ENCODE measurements around the gene SNX14.

DNA sequence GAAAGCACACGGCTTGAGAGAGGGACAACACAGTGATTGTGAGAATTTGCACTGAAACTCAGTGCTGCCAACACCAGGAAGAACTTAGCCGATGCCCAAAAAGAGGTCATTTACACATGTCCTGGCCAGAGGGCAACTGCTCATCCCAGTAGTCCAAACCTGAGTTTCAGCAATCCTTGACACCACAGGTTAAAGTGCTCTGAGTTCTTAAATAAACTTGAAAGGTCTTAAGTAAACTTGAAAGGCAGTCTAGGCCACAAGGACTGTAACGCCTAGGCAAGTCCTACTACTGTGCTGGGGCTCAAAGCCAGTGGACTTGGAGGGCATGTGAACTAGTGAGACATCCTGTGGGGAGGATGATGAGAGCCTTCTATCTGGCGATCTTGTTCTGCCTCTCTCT, 14.1 kb downstream of the SNX14 start:
- TF ChIP-seq, protein P1, sequence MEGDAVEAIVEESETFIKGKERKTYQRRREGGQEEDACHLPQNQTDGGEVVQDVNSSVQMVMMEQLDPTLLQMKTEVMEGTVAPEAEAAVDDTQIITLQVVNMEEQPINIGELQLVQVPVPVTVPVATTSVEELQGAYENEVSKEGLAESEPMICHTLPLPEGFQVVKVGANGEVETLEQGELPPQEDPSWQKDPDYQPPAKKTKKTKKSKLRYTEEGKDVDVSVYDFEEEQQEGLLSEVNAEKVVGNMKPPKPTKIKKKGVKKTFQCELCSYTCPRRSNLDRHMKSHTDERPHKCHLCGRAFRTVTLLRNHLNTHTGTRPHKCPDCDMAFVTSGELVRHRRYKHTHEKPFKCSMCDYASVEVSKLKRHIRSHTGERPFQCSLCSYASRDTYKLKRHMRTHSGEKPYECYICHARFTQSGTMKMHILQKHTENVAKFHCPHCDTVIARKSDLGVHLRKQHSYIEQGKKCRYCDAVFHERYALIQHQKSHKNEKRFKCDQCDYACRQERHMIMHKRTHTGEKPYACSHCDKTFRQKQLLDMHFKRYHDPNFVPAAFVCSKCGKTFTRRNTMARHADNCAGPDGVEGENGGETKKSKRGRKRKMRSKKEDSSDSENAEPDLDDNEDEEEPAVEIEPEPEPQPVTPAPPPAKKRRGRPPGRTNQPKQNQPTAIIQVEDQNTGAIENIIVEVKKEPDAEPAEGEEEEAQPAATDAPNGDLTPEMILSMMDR (IDR thresholded peaks at IDR 0.05 in 2 of 3, conservative IDR thresholded peaks at IDR 0.05 in 1 of 3; ENCODE audit: control insufficient read depth in 2 of 3, extremely low read depth in 1 of 3, insufficient read depth in 1 of 3, low read depth in 3 of 3, low read length in 3 of 3), result no peak
- TF ChIP-seq CBX5 (IDR thresholded peaks at IDR 0.05; ENCODE audit: low read depth) (no peak), ZNF274 (IDR thresholded peaks at IDR 0.05; ENCODE audit: insufficient read depth, insufficient read length) (no peak), GABPA (IDR thresholded peaks at IDR 0.05; ENCODE audit: low read depth) (no peak), NR2C2 (IDR thresholded peaks at IDR 0.05; ENCODE audit: borderline replicate concordance, control insufficient read depth, insufficient read length, low read depth) (no peak)
